Measurements from ENCODE around the gene PIGK. TPM values are rescaled to one million over a fixed set of nuclear protein-coding genes. Genes with fewer than 3 reads are reported as not detected.

The PIGK gene
- total RNA-seq, 1 experiment from 2014 or later: 23.3 TPM

DNA sequence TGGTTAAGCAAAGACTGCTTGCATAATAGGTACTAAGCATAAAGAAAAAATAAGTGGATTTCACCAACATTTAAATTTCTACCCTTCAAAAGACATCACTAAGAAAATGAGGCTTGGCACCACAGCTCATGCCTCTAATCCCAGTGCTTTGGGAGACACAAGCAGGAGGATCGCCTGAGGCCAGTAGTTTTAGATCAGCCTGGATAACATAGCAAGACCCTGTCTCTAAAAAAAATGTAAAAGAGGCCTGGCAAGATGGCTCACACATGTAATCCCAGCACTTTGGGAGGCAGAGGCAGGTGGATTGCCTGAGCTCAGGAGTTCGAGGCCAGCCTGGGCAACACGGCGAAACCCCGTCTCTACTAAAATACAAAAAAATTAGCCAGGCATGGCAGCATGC lies 73.0 kb downstream of the PIGK start:
- RAD21 ChIA-PET (ENCODE audit: low non-redundant PET in 1 of 2, low total read pairs in 2 of 2, uncharacterized antibody in 2 of 2, unreplicated experiment in 2 of 2): no interaction called here
- no TSS peak for BruUV-seq (replicated peaks)

More for the DNA sequence above, 73.0 kb downstream of the PIGK start:
- intact Hi-C loops (cut with micrococcal nuclease): loop anchor here (10.0 kb wide), 1 partner anchor 1301 kb away; no protein-coding TSS in a partner anchor
- ChIA-PET CTCF (interaction anchor here (3.1 kb wide), 1 partner anchor 968 kb away, joined by 8 read pairs; no protein-coding TSS in a partner anchor), POLR2A (no interaction called here)
- TF ChIP-seq SIN3A (IDR thresholded peaks at IDR 0.05; ENCODE audit: low read depth) (no peak), ZNF274 (IDR thresholded peaks at IDR 0.05; ENCODE audit: low read depth, low read length) (no peak), EZH2 (IDR thresholded peaks at IDR 0.05) (no peak), SRF (IDR thresholded peaks at IDR 0.05; ENCODE audit: low read depth) (no peak), REST (IDR thresholded peaks at IDR 0.05; ENCODE audit: low read depth) (no peak), RAD21 (IDR thresholded peaks at IDR 0.05; ENCODE audit: low read depth) (no peak), POLR2AphosphoS5 (IDR thresholded peaks at IDR 0.05; ENCODE audit: low read depth, low read length) (no peak), TCF7L2 (IDR thresholded peaks at IDR 0.05; ENCODE audit: borderline replicate concordance, extremely low read depth, insufficient read depth, insufficient read length) (no peak), CBX3 (IDR thresholded peaks at IDR 0.05; ENCODE audit: low read depth) (no peak)
- H3K9me2 ChIP-seq (ENCODE audit: insufficient read depth): no peaks in the 10 kb centered on the region
- no peak for DNase-seq (ENCODE audit: low read depth, low spot score)
- H3K4me2 ChIP-seq (ENCODE audit: low read length): no peak overlapping the region
- no peaks in the 10 kb centered on the region for H3K27me3 ChIP-seq (ENCODE audit: insufficient read depth, low read length)
- no peaks in the 10 kb centered on the region for H4K20me1 ChIP-seq (ENCODE audit: insufficient read depth)
- H3K9me3 ChIP-seq (ENCODE audit: control insufficient read depth in 1 of 2, insufficient read depth in 1 of 2, low read depth in 1 of 2, low read length in 2 of 2): no peaks in the 10 kb centered on the region
- no peaks in the 10 kb centered on the region for H3K36me3 ChIP-seq (ENCODE audit: control insufficient read depth in 1 of 2, insufficient read depth in 2 of 2, low read length in 2 of 2)
- no peaks in the 10 kb centered on the region for H3K79me2 ChIP-seq (ENCODE audit: insufficient read depth, low read length)
- no peak overlapping the region for H2AFZ ChIP-seq (ENCODE audit: low read depth, low read length, poor library complexity, severe bottlenecking)
- no peak for ATAC-seq
- no peaks in the 10 kb centered on the region for H3K4me1 ChIP-seq (ENCODE audit: control insufficient read depth in 1 of 2, insufficient read depth in 2 of 2, low read length in 2 of 2)
- H3K4me3 ChIP-seq (replicated peaks in 1 of 2; ENCODE audit: low read depth in 1 of 2, low read length in 2 of 2): no peak overlapping the region
- no peak overlapping the region for H3K27ac ChIP-seq (ENCODE audit: low read depth, low read length)
- no peak overlapping the region for H3K9ac ChIP-seq (ENCODE audit: low read length)

Measured in HCT116 (cell line).